T-helper 2 cell treated with Interferon-gamma antibody and Interleukin-4, amounts not matched to agents 5 μg/mL and 100 μg/mL, for 36 hours (primary cell): Measurements from ENCODE around the gene ACACA.
A peak's percentile ranks its signal among the peaks of the same experiment; 100 is the strongest.

ENCODE experiments used
- DNase-seq: peaks from one replicate; pipeline ENCODE4 v3.0.0; 2021; ENCODE audit warnings: low spot score
- H3K27ac Mint-ChIP-seq: one replicate; pipeline ENCODE4 v1.8.0; 2021; ENCODE audit warnings: mild to moderate bottlenecking, mixed read lengths
- H3K27me3 Mint-ChIP-seq: one replicate; pipeline ENCODE4 v1.8.0; 2021; ENCODE audit warnings: low read depth, mixed read lengths
- H3K36me3 Mint-ChIP-seq: one replicate; pipeline ENCODE4 v1.8.0; 2021; ENCODE audit warnings: low read depth, mixed read lengths
- H3K4me1 Mint-ChIP-seq: one replicate; pipeline ENCODE4 v1.8.0; 2021; ENCODE audit warnings: low read depth, mixed read lengths
- H3K4me3 Mint-ChIP-seq: one replicate; pipeline ENCODE4 v1.8.0; 2022; ENCODE audit warnings: mild to moderate bottlenecking, moderate library complexity, mixed read lengths
- H3K9me3 Mint-ChIP-seq: one replicate; pipeline ENCODE4 v1.8.0; 2021; ENCODE audit warnings: mixed read lengths

Gene ACACA

GRCh38 chr17:37234106-37234505 is 172.5 kb downstream of the ACACA start:
- Mint-ChIP-seq H3K27me3 (no peaks in the 10 kb centered on the region), H3K9me3 (no peaks in the 10 kb centered on the region), H3K27ac (no peak overlapping the region), H3K36me3 (peaks cover 22% of the 10 kb centered on the region), H3K4me1 (no peaks in the 10 kb centered on the region), H3K4me3 (no peak overlapping the region)
- DNase-seq = no peak

DNA sequence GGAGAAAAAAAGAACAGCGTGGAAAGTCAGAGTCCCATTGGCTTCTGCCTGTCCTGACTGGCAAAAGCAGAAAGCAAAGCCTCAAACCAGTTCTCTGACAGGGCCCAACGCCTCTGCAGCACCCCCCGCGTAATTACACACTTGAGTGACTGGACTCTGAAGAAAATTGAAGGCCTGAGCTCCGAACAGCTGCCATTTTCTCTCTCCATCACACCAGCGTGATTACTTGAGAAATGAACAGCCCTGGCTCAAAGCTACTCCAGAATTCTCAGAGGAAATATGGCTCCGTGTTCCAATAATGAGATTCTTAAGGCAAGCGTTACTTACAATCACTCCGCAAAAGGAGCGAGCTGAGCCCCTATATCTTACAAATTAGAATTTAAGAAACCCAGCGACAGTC is 173.6 kb downstream of the ACACA start:
- H3K36me3 Mint-ChIP-seq = peaks cover 27% of the 10 kb centered on the region
- no peak overlapping the region for H3K4me3 Mint-ChIP-seq

DNA sequence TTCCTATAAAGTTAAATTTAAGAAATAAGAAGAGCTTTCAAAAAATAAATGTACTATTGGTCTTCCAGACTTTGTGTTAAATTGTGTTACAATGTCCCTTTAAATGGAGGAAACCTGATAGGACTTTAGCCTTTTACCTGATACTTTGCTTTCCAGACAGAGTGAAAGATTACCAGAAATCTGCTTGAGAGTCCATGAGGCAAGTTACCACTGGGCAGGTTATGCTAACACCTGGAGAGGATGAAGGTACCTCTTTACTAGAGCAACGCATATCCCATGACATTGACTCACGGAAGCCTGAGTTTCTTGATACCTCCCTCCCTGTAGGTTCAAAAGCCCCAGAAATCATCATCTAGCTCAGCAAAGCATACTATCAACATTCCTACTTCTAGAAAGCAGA is 174.7 kb downstream of the ACACA start:
- Mint-ChIP-seq H3K9me3 (no peaks in the 10 kb centered on the region), H3K27me3 (no peaks in the 10 kb centered on the region), H3K36me3 (peaks cover 24% of the 10 kb centered on the region), H3K4me1 (no peaks in the 10 kb centered on the region), H3K4me3 (no peak overlapping the region), H3K27ac (no peak overlapping the region)
- no peak for DNase-seq

More for the DNA sequence above, 173.6 kb downstream of the ACACA start:
- Mint-ChIP-seq H3K4me1 (no peaks in the 10 kb centered on the region), H3K27me3 (no peaks in the 10 kb centered on the region), H3K27ac (no peak overlapping the region), H3K9me3 (no peaks in the 10 kb centered on the region)
- no peak for DNase-seq

GRCh38 chr17:37230633-37231032 is 176.0 kb downstream of the ACACA start:
- Mint-ChIP-seq H3K36me3 (peaks cover 25% of the 10 kb centered on the region), H3K4me1 (no peaks in the 10 kb centered on the region), H3K4me3 (no peak overlapping the region), H3K27ac (no peak overlapping the region), H3K9me3 (no peaks in the 10 kb centered on the region), H3K27me3 (no peaks in the 10 kb centered on the region)
- no peak for DNase-seq

GRCh38 chr17:37225465-37225864 is 181.2 kb downstream of the ACACA start:
- Mint-ChIP-seq H3K36me3 (peaks cover 18% of the 10 kb centered on the region), H3K4me1 (peaks cover 4% of the 10 kb centered on the region), H3K4me3 (no peak overlapping the region), H3K27ac (peak overlapping the region; percentile 7), H3K27me3 (no peaks in the 10 kb centered on the region), H3K9me3 (no peaks in the 10 kb centered on the region)
- no peak for DNase-seq

DNA sequence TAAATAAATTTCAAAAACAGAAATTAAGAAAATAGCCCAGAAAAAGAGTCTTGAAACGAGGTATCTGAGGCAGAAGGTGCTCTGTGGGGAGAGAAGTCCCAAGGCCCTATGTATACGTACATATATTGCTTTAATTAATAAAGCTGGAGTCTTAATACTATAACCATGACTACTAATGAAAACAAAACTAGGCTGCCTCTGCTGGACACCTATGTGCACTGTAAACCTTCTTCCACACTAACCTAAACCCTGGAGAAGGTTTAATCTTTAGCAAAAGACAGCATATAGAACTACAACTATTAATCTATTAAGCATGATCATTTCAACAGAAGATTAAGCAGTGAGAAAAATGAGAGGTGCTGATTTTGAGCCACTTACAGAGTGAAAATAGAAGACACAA is 184.8 kb downstream of the ACACA start:
- DNase-seq = no peak
- Mint-ChIP-seq H3K9me3 (no peaks in the 10 kb centered on the region), H3K27me3 (no peaks in the 10 kb centered on the region), H3K4me3 (no peak overlapping the region), H3K27ac (no peak overlapping the region), H3K4me1 (peaks cover 6% of the 10 kb centered on the region), H3K36me3 (peaks cover 18% of the 10 kb centered on the region)

DNA sequence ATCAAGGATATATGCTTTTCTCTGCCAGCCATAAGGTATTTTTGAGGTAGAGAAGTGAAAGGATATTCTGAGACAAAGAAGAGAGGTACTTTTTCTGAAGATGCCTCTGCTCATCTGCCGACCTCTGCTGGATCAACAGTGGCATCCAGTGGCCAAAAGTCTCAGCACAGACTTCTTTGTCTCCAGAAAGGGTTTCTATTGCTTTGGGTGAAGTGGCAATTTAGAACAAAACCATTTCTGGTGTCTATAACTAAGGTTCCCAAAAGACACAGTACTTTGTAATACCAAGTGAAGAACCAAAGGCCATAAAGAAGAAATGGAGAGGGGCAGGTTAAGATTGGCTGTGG is 186.1 kb downstream of the ACACA start:
- H3K27me3 Mint-ChIP-seq = no peaks in the 10 kb centered on the region
- H3K4me1 Mint-ChIP-seq = peaks cover 8% of the 10 kb centered on the region
- H3K27ac Mint-ChIP-seq = no peak overlapping the region
- DNase-seq = peak; percentile 8
- H3K9me3 Mint-ChIP-seq = no peaks in the 10 kb centered on the region
- peaks cover 18% of the 10 kb centered on the region for H3K36me3 Mint-ChIP-seq
- no peak overlapping the region for H3K4me3 Mint-ChIP-seq

- Mint-ChIP-seq H3K4me3 (no peak overlapping the region), H3K27ac (no peak overlapping the region), H3K9me3 (no peaks in the 10 kb centered on the region), H3K36me3 (peaks cover 14% of the 10 kb centered on the region), H3K4me1 (peaks cover 8% of the 10 kb centered on the region), H3K27me3 (no peaks in the 10 kb centered on the region)
- no peak for DNase-seq
Observed at GRCh38 chr17:37219876-37220606, 186.6 kb downstream of the ACACA start.

GRCh38 chr17:37218849-37219248 is 187.8 kb downstream of the ACACA start:
- H3K36me3 Mint-ChIP-seq = peaks cover 16% of the 10 kb centered on the region
- H3K4me1 Mint-ChIP-seq = peaks cover 8% of the 10 kb centered on the region
- H3K27me3 Mint-ChIP-seq = no peaks in the 10 kb centered on the region
- no peak for DNase-seq
- H3K9me3 Mint-ChIP-seq = no peaks in the 10 kb centered on the region
- H3K4me3 Mint-ChIP-seq = no peak overlapping the region
- no peak overlapping the region for H3K27ac Mint-ChIP-seq

DNA sequence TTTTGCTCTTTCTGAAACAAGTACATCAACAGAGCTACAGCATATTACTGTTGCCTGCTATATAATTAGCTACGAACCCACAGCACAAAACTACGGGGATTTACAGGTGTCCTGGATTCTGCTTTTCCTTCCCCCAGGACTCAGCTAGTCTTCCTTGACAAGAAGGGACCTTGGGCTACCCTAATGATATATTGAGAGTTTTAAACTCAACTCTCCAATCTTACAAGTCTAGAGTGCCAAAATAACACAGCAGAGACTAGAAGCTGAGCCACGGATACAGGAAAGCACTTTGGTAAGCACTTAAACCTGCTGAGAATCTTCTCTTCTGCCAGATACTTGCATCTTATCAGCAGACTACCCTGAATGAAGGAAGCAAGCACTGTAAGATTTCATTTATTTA is 192.2 kb downstream of the ACACA start:
- no peak for DNase-seq
- H3K4me1 Mint-ChIP-seq = peaks cover 11% of the 10 kb centered on the region
- H3K9me3 Mint-ChIP-seq = no peaks in the 10 kb centered on the region
- no peak overlapping the region for H3K27ac Mint-ChIP-seq
- no peak overlapping the region for H3K4me3 Mint-ChIP-seq
- H3K27me3 Mint-ChIP-seq = no peaks in the 10 kb centered on the region
- peaks cover 15% of the 10 kb centered on the region for H3K36me3 Mint-ChIP-seq

- Mint-ChIP-seq H3K27me3 (no peaks in the 10 kb centered on the region), H3K9me3 (no peaks in the 10 kb centered on the region), H3K4me1 (peaks cover 11% of the 10 kb centered on the region), H3K27ac (no peak overlapping the region), H3K36me3 (peaks cover 16% of the 10 kb centered on the region), H3K4me3 (no peak overlapping the region)
- no peak for DNase-seq
Observed at GRCh38 chr17:37213927-37214326, 192.7 kb downstream of the ACACA start.

DNA sequence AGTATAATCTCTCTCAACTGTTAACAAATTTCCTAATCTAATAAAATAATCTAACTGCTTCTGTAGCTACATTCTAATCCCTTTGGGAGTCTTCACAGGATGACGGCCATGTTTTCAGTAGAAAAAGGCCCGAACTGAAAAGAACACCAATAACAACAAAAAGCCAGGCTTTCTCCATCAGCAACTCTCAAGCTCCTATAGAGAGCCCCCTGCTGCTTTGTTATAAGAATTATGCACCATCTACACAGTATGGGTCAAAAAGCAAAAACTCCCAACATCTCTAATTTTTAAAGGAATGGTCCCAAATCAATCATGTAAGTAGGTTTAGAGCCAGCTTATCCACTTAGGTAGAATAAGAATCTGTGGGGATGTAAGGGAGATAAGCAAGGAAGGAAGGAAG is 194.5 kb downstream of the ACACA start:
- Mint-ChIP-seq H3K4me3 (no peak overlapping the region), H3K4me1 (peaks cover 11% of the 10 kb centered on the region), H3K9me3 (no peaks in the 10 kb centered on the region), H3K36me3 (peaks cover 21% of the 10 kb centered on the region), H3K27ac (no peak overlapping the region), H3K27me3 (no peaks in the 10 kb centered on the region)
- DNase-seq = no peak

GRCh38 chr17:37211136-37211535 is 195.5 kb downstream of the ACACA start:
- no peak overlapping the region for H3K27ac Mint-ChIP-seq
- H3K4me3 Mint-ChIP-seq = no peak overlapping the region
- peaks cover 10% of the 10 kb centered on the region for H3K4me1 Mint-ChIP-seq
- no peak for DNase-seq
- H3K36me3 Mint-ChIP-seq = peaks cover 23% of the 10 kb centered on the region
- no peaks in the 10 kb centered on the region for H3K27me3 Mint-ChIP-seq
- no peaks in the 10 kb centered on the region for H3K9me3 Mint-ChIP-seq

DNA sequence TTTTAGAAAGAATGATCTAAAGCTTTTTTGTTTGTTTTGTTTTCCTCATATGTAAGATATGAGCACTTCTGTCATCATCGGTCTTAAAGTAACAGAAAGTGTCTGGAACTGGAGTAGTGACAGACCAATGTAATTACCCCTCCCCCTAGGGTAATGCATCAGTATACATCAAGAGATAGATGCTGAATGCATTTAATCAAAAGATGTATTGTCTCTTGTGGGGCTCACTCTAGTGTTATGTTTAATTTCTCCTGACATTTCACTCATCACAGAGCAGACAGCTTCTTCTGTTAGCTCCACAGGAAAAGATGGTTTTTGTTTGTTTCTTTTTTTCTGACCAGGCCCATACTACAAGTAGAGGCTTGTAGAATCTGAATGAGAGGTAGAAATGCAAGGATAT is 199.5 kb downstream of the ACACA start:
- peaks cover 11% of the 10 kb centered on the region for H3K4me1 Mint-ChIP-seq
- no peaks in the 10 kb centered on the region for H3K27me3 Mint-ChIP-seq
- no peaks in the 10 kb centered on the region for H3K9me3 Mint-ChIP-seq
- no peak overlapping the region for H3K4me3 Mint-ChIP-seq
- DNase-seq = no peak
- peaks cover 25% of the 10 kb centered on the region for H3K36me3 Mint-ChIP-seq
- no peak overlapping the region for H3K27ac Mint-ChIP-seq

- H3K27me3 Mint-ChIP-seq = no peaks in the 10 kb centered on the region
- H3K4me1 Mint-ChIP-seq = peaks cover 9% of the 10 kb centered on the region
- no peak overlapping the region for H3K27ac Mint-ChIP-seq
- no peak overlapping the region for H3K4me3 Mint-ChIP-seq
- peaks cover 26% of the 10 kb centered on the region for H3K36me3 Mint-ChIP-seq
- no peak for DNase-seq
- no peaks in the 10 kb centered on the region for H3K9me3 Mint-ChIP-seq
Observed at GRCh38 chr17:37206299-37206698, 200.3 kb downstream of the ACACA start.
